ENCODE data around the gene SLC26A1.
"Not testable (repeated sequence)": the region's sequence is repeated elsewhere in the genome, so short reads cannot be mapped to it uniquely, and the experiment has no call there.

Gene SLC26A1

DNA sequence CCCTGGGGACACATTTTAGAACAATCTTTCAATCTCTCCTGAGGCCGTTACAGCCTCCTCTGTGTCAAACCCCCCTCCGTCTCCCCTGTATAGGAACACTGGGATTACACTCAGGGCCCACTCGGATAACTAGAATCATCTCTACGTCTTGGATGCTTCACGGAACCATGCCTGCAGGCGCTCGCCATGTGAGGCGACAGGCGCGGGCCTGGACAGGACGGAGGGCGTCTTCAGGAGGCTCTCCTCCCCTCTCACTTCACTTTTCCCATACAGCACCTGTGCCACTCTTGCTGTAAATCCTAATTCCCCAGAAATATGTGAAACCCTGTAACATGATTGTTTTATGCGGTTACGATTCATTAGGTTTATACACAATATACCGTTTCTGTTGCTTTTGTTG is 10.4 kb downstream of the SLC26A1 start:
- DNase-seq = no peak

DNA sequence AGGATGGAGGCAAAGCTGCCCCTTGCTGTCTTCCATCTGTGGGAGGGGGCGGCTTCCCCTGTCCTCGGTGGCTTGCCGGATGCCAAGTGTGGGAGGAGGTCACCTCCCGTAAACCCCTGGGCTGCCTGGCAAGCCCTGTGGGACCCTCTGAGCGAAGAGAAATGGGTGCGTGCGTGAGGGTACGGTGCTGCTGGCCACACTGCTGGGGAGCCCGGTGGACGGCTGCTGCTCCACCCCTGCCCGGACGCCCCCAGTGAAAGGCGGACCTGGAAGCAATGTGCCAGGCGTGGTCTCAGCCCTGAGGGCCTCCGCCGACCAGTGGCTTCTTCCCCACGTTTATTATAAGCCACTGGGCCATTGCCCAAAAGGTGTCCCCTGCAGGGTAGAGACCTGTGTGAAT is 10.9 kb downstream of the SLC26A1 start:
- no peak for DNase-seq

DNA sequence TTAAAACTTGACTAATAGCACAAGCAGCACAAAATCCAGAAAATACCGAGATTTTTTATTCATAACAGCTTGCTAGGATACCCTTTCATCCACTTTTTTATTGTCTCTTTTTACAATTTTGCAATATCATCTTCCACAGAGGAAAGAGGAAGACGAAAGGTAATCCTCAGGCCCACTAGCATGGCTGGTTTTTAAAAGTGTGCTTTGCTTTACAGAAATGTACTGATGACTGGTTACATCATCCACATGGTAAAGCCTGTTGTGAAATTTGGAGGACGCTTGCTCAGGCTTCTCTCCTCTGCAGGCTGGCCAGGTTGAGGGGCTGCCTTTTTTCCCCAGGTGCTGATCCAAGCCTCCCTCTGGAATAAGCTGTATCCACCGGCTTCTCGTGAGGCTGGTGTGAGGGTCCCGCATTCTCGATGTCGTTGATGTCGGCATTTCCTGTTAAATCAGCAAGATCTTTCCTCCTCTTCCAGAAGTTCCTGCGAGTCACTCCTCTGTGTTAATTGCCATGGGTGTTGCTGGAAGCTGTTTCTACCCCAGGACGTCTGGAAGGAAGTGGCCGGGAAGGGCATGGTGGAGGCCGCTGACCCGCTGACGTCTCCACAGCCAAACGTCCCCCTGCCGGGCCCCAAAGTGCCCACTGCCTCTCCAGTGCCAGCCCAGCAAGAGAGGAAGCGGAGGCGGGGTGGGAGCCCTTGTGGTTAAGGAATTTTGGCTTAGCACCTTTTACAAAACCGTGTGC is 14.1 kb downstream of the SLC26A1 start:
- DNase-seq = no peak

DNA sequence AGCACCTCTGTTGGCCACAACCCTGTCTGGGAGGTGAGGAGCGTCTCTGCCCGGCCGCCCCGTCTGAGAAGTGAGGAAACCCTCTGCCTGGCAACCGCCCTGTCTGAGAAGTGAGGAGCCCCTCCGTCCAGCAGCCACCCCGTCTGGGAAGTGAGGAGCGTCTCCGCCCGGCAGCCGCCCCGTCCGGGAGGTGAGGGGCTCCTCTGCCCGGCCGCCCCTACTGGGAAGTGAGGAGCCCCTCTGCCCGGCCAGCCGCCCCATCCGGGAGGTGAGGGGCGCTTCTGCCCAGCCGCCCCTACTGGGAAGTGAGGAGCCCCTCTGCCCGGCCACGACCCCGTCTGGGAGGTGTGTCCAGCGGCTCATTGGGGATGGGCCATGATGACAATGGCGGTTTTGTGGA is 17.2 kb downstream of the SLC26A1 start:
- DNase-seq = not testable (repeated sequence)

DNA sequence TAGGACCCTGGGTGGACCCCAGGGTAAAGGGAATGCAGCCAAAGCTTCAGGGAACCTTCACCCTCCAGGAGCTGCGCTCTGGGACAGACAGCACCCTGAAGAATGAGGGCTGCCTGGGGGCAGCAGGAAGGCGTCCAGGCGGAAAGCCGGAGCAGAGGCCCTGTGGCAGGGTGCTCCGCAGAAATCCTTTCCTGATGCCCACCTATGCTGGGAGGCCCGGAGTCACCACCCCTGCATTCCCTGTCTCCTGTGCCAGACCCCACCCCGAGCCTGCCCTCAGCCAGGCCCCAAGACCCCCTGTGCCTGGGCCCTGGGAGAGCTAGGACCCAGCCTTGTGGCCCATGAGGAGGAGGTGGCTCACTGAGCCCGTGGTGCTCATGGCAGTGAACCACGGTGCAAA is 18.5 kb downstream of the SLC26A1 start:
- DNase-seq = no peak

DNA sequence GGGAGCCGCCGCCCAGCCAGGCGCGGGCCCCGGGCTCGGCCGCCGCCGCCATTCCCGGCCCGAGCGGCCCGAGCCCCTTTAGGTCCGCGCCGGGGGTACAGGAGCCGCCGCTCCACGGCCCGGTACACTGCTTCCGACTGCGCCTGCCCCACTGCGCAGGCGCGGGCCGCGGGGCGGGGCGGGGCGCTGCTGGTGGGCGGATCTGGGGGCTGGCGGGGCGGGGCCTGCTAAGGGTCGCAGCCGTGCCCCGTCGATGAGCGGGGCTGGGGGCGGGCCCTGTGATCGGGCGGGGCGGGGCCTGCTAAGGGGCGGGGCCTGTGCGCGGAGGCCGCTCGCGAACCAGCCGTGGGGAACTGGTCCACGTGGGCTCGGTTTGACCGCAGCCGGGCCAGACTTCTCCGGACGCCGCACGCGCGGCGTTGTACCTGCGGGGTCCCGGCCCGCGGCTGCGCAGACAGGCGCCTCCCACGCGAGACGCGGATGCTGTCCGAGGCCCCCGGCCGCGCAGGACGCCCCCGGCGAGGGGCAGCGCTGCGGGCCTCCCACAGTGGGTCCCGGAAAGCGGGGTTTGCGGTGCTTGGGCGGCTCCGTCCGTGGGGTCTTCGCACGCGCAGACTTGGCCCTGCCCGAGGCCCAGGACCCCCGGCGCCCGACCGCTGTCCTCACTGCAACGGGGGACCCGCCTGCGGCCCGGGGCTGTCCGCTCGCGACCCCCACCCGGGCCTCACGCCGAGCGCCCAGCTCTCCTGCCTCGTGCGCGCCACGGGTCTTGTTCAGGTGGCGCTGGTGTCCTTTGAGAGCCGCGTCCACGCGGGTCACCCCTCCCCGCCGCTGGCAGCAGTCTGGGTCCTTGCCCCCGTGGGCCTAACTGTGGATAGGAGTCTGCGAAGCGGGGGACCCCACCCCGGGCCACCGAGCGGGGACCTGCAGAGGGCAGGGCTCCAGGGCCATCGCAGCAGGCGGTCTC is 19.5 kb downstream of the SLC26A1 start, which contains the start of gene DGKQ:
TSS of gene DGKQ (minus strand) at position 139 of the 967 bp plus-strand sequence. CDS start at position 52, 87 bp downstream.
- peak; percentile 92 to 93 for DNase-seq

DNA sequence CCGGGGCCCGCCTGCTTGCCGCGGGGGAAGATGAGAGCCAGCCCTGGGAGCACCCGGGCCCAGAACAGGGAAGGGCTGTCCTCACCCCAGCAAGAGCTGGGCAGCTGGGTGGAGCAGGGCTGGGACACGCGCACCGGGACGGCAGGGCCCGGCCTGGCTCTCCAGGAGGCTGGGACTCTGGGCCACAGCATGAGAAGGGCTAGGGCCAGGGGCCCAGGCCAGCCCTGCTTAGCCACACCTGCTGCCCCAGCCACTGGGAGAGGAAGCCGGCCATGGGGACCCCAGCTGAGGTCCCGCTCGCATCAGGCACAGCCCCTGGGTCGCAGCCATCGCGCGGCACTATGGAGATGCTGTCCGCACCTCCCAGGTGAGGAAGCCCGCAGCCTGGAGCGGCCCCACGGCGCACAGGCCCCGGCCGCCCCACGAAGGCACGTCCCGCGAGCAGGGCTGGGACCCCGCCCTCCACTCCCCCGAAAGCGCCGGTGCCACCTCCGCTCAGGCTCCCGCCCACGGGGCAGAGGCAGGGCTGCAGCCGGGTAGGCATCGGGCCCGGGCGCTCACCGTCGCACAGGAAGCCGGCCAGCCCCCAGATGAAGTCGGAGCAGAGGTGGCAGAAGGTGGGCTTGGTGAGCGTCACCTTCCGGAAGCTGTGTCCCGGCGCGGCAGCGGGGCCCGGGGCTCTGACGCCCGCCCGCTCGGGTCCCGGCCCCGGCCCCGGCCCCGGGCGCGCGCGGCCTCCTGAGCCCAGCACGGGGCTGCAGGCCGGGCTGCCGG is 20.4 kb downstream of the SLC26A1 start:
- peak; percentile 45 to 66 for DNase-seq

DNA sequence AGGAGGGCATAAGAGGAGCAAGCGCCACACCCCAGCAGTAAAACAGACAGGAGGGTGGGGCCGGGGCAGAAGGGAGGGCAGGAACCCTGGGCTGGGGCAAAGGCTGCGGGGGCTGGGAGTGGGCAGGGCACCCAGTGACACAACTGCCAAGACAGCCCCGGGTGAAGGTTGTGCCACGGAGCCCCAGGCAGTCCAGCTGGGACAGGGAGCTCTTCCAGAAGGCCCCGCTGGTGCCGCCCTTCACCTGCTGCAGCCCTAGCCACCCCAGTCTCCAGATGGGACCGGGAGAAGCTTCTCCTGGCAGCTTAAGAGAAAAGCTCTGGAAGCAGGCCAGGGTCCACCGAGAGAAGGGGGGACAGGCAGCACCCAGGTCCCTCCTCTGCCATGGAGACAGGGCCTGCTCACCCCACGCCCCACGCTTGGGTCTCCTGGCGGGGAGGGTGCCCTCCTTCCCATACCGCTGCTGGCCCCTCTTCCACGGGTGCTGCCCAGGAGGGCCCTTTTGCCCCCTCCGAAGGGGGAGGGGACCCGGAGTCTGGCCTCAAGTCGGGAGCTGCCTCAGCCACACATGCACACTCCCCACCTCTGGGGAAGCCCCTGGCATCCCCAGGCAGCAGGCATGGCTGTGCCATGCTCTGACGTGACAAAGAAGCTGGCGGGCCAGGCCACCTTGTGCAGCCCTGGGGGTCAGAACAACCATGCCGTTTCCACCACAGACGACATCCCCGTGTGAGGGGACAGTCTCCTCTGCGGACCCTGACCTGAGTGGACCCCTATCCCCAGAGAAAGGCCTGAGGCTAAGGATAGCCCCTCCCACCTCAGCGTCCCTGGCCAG is 21.3 kb downstream of the SLC26A1 start:
- DNase-seq = no peak

DNA sequence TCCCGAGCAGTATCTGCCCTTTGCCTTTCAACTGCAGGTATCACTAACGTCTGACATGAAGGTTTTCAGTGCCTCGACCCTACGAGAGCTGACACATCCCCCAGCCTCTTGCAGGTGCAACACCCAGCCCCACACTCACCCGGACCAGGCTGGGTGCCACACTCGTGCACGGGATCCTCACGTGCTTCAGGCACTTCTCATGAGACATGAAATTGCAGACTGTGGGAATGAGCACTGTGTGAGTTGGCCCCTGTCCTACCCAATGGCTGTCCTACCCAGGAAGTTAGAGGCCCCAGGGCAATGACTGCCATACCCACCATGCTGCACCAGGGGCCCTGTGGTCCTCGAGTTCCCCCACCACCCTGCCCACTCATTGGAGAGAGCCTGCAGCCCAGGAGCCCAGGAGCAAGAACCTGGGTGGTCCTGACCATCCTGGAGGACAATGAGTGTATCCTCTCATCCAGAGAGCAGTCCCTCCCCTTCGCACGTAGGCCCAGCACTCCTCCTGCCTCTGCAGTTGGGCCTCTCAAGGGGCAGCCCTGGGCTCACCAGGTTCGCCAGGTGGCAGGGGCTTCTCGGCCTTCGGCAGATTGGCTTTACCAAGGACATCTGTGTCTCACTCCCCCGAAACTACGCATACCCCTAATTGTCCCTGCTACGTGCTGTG is 22.2 kb downstream of the SLC26A1 start:
- peak in 1 of 2 donors; percentile 6 for DNase-seq

DNA sequence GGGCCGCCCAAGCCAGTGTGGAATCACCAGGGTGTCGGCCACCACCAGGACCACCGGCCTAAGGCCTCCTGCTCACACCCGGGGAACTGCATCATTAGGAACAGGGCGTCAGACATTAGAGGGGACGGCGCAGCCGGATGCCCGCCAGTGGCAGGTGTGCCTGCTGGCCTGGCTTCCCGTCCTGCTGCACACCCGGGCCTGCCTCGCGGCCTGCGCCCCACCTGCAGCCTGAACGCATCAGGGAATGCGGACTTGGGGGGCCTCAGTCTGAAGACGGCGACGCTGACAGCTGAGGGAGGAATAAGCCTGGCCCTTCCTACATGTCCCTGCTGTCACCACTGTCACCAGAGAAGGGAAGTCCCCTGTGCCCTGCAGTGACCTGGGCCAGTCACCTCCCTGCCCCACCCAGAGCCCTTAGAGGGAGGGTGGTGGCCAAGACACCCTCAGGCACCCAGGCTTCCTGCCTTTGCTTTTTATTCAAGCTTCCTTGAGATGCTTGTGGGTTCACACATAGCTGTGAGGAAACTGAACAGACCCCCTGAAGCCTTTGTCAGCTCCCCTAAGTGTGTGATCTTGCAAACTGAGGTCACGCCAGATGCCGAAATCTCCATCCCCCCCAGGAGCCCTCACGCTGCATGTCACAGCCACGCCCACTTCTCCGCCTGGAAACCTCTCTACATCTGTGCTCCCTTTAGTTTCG is 23.0 kb downstream of the SLC26A1 start:
- peak; percentile 74 to 78 for DNase-seq

DNA sequence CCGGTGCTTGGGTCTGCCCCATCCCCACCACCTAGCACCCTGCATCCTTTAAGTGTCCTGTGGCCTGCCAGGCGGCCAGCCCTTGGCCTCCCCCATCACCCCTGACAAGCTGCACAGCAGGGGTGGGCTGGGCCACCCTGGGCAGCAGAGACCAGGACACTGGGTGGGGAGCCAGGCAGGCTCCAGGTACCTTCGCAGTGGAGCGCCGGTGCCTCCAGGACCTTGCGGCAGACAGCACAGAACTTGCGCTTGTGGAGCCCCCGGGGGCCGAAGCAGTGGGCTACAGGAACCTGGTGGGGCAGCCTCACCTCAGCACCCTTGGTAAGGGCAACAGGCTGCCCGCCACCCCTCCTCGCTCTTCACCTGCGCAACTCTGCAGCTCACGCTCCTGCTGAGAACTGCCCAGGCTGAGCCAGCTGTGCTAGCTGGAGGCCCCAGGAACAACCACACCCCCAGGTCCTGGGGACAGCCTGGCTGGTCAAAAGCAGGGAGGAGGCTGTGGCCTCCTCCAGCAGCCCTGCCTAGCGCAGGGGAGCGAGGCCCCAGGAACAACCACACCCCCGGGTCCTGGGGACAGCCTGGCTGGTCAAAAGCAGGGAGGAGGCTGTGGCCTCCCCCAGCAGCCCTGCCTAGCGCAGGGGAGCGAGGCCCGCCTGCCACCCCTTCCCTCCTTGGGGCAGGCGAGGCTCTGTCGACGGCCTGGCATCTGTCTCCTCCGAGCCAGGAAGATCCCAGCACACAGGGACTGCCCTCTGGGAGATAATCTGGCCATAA is 24.4 kb downstream of the SLC26A1 start:
- DNase-seq = no peak

DNA sequence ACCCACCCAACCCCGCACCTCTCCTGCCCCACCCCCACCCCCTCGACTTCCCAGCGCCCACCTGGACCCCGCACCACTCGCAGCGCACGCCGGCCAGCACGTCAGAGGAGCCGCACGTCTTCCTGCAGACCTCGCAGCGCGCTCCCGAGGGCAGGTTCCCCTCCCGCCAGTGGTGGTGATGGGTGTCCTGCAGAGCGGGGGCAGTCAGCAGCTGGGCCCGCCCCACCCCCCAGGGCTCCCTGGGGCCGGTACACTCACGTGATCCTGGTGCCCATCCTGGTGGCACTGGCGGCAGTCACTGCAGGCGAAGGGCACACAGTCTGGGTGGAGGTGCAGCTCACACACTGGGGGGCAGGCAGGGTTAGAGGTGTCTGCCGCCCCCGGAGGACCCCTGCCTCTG is 25.0 kb downstream of the SLC26A1 start:
- no peak for DNase-seq

DNA sequence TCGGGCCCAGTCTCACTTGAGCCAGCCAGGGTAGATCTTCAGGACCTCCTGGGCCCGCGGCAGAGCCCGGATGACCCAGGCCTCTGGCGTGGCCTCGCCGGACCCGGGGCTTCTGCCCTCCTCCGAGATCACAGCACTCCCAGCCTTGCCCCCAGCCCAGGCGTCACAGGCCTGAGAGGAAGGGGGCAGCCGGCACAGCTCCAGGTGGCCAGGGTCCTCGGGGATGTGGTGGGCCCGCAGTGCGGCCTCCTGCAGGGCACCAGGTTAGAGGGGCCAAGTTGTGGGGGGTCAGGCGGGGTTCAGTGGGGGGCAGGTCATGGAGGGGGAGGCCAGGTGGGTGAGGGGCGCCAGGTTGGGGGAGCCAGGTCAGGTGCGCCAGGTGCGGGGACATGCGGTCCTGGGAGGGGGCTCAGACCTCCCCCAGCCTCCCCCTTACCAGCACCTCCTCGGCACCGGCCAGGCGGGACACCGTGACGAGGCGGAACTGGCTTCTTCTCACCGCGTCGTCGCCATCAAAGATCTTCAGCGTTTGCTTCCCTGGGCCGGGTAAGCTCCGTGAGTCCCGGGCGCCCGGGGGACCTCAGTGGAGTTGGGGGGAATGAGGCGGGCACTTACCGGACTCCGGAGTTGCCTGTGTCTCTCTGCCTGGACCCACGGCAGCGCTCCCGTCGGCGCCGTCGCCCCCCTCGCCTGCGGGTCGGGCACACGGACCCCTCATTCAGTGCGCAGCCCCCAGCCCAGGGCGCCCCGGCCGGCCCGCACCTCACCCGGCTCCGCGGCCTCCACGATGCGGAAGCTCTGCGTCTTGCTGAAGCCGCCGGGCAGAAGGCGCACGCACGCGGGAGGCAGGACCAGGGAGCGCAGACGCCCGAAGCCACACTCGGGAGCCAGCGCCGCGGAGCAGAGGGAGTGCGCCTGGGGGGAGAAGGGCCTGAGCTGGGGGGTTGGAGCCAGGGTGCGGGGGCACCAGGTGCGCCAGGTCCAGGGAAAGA is 25.8 kb downstream of the SLC26A1 start:
- DNase-seq = no peak

DNA sequence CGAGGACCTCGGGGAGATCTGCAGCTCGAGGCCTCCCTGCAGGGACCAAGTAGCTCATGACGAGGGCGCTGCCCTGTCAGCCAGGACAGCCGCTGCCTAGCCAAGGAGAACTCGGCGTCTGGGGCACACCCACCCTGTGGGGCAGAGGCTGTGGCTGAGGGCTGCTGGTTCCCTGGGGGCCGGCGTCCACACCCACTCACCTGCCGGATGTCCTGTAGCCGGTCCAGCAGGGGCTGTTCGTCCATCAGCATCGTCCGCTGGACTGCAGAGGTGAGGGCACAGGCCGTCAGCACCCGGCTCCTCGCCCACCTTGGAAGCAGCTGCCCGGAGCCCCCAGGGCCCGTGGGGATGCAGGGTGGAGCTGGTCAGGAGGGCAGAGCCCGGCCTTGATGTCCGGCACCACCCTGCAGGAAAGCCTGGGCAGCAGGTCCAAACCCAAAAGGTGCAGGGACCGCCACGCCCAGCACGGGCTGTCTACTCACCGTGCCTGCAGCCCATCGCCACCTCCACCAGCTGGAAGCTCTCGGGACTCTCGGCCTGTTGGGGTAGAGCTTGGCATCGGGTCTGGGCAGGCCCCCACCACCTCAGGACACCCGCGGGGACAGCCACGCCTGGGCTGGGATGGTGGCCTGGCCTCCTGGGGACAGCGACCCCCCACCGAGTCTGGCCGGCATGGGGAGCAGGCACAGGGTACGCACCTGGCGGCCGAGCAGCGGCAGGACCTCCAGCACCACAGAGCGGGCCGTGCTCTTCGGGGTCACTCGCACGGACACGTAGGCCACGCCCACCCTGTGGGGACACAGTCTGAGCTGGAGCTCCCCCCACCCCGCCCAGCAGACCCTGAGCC is 26.7 kb downstream of the SLC26A1 start:
- DNase-seq = no peak

DNA sequence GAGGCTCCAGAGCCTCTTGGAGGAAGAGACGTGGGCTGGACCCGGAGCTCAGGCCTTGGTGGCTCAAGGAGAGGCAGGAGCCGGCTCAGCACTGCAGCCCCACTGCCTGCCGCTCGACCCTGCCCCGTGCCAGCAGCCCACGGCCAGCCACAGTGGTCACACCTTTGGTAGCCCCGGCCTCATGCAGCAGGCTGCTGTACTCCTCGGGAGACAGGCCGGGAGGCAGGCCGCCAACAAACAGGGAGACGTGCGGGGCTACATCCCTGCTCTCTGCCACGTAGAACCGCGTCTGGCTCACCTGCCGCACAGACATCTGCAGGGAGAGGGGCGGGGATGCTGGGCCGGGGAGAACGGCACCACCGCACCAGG is 27.5 kb downstream of the SLC26A1 start:
- no peak for DNase-seq

DNA sequence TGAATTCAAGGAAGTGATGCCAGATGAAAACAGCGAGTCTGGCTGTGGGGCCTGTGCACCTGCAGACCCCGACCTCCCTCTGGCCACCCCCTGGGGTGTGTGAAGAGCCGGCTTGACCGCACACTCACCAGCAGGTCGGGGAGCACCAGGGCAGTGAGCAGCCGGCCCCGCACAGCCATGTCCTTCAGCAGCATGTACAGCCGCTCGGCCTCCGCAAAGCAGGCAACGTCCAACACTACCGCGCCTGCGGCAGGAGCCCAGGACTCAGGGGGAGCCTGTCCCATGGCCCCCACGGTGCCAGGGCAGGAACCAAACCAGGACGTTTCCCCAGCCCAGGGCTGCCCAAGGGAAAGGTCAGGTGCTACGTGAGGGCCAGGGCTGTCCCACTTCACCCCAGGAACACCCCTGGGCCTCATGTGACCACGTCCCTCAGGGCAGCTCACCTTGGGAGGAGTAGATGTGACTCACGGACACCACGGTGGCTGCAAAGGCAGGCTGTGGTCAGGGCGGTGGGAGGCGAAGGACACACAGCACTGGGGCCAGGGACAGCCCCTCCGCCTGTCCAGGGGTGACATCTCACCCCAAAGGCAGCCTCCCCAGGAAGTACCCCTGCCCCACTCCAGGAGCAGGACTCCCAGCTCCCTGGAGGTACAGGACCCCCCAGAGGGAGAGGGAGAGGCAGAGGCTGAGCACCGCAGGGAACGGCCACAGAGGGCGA is 28.0 kb downstream of the SLC26A1 start:
- no peak for DNase-seq
